NOMO-1 (cell line): ENCODE measurements around the gene RXFP3.
A peak's percentile ranks its signal among the peaks of the same experiment; 100 is the strongest.
"Not testable (repeated sequence)": the region's sequence is repeated elsewhere in the genome, so short reads cannot be mapped to it uniquely, and the experiment has no call there.

Experiments used
- DNase-seq, 2 experiments: peaks; one replicate each; lab custom pipeline; 2025; ENCODE audit not compliant: unreplicated experiment in 2 of 2; lab: John Stamatoyannopoulos, UW

RXFP3 gene

GRCh38 chr5:33936381-33937016, at the start of gene RXFP3:
RXFP3 (plus strand) TSS chr5:33936386; CDS start chr5:33936741, 355 bp downstream.
- no peak for DNase-seq

GRCh38 chr5:33887268-33887667, 48.9 kb upstream of the RXFP3 start:
- no peak for DNase-seq

GRCh38 chr5:33888587-33888986, 47.6 kb upstream of the RXFP3 start:
- DNase-seq = no peak

- DNase-seq = no peak
These were observed 45.8 kb upstream of the RXFP3 start for GRCh38 chr5:33890131-33891032.

- DNase-seq = no peak
These were observed 44.8 kb upstream of the RXFP3 start for GRCh38 chr5:33891446-33891787.

- DNase-seq = no peak
These were observed 44.2 kb upstream of the RXFP3 start, which contains the start of gene ADAMTS12 for GRCh38 chr5:33891788-33892619. ADAMTS12 (minus strand) TSS chr5:33891990; CDS start chr5:33891856, 134 bp downstream.

GRCh38 chr5:33892620-33893137, 43.5 kb upstream of the RXFP3 start:
- DNase-seq = no peak

- DNase-seq = no peak
These were observed 41.6 kb upstream of the RXFP3 start for GRCh38 chr5:33894566-33894965.

GRCh38 chr5:33901156-33901555, 35.0 kb upstream of the RXFP3 start:
- DNase-seq = no peak

- DNase-seq = no peak
These were observed 33.1 kb upstream of the RXFP3 start for GRCh38 chr5:33903118-33903517.

GRCh38 chr5:33905381-33905780, 30.8 kb upstream of the RXFP3 start:
- no peak for DNase-seq

GRCh38 chr5:33906248-33906647, 29.9 kb upstream of the RXFP3 start:
- not testable (repeated sequence) for DNase-seq

- not testable (repeated sequence) for DNase-seq
These were observed 21.3 kb upstream of the RXFP3 start for GRCh38 chr5:33914844-33915243.

- no peak for DNase-seq
These were observed 15.2 kb upstream of the RXFP3 start for GRCh38 chr5:33921002-33921401.

GRCh38 chr5:33925278-33925677, 10.9 kb upstream of the RXFP3 start:
- no peak for DNase-seq

GRCh38 chr5:33927685-33928084, 8.5 kb upstream of the RXFP3 start:
- DNase-seq = no peak

GRCh38 chr5:33928283-33928682, 7.9 kb upstream of the RXFP3 start:
- no peak for DNase-seq

GRCh38 chr5:33929925-33930690, 6.1 kb upstream of the RXFP3 start:
- no peak for DNase-seq

- no peak for DNase-seq
These were observed 5.0 kb upstream of the RXFP3 start for GRCh38 chr5:33931136-33931535.

GRCh38 chr5:33933723-33934169, 2.4 kb upstream of the RXFP3 start:
- DNase-seq = peak in 1 of 2 experiments; percentile 45
